Fibroblast of the aortic adventitia (primary cell): ENCODE measurements around the gene CWC22. TPM values are rescaled to one million over a fixed set of nuclear protein-coding genes. Genes with fewer than 3 reads are reported as not detected.
"Not testable (repeated sequence)": the region's sequence is repeated elsewhere in the genome, so short reads cannot be mapped to it uniquely, and the experiment has no call there.

ENCODE experiments used
- DNase-seq: peaks from one replicate; pipeline ENCODE4 v3.0.0-alpha.2; 2010; ENCODE audit warnings: low read depth
- H3K4me3 ChIP-seq: 2 replicates; pipeline ENCODE4 v1.5.1; 2011; ENCODE audit warnings: low read depth, mild to moderate bottlenecking, control low read depth, low read length, moderate library complexity
- total RNA-seq: library from RNA; depleted of rRNA; stranded (reverse); fragments of >200 nt; gene quantifications from 2 replicates; pipeline ENCODE4 v1.2.3, GENCODE V29; 2012; ENCODE audit warnings: low replicate concordance
- TF ChIP-seq, protein P1 (sequence below): IDR thresholded peaks from 2 replicates; pipeline ENCODE4 v1.5.1; 2011; ENCODE audit warnings: mild to moderate bottlenecking, low read length, control low read depth, inconsistent platforms; ENCODE audit not compliant: insufficient read depth

The CWC22 gene
- total RNA-seq, 1 donor: 38.8 TPM

DNA sequence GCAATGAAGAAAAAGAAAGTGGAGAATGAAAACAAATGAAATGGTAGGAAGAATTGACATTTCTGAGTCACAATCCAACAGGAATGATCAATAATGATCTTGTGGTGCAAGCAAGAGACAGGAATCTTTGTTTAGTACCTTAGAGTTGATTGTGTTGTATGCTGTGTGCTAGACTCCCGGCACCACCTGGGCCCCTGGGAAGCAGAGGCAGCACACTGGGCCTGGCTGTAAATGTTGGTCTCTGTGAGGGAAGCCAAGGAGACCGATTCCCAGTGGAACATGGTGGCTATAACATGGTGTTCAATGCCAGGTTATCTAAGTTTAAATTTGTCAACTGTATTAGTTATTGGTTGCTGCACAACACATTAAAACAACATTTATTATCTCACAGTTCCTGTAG lies 9.8 kb upstream of the CWC22 start:
- H3K4me3 ChIP-seq: no peak overlapping the region
- DNase-seq: no peak
- TF ChIP-seq, protein P1, sequence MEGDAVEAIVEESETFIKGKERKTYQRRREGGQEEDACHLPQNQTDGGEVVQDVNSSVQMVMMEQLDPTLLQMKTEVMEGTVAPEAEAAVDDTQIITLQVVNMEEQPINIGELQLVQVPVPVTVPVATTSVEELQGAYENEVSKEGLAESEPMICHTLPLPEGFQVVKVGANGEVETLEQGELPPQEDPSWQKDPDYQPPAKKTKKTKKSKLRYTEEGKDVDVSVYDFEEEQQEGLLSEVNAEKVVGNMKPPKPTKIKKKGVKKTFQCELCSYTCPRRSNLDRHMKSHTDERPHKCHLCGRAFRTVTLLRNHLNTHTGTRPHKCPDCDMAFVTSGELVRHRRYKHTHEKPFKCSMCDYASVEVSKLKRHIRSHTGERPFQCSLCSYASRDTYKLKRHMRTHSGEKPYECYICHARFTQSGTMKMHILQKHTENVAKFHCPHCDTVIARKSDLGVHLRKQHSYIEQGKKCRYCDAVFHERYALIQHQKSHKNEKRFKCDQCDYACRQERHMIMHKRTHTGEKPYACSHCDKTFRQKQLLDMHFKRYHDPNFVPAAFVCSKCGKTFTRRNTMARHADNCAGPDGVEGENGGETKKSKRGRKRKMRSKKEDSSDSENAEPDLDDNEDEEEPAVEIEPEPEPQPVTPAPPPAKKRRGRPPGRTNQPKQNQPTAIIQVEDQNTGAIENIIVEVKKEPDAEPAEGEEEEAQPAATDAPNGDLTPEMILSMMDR: no peak

DNA sequence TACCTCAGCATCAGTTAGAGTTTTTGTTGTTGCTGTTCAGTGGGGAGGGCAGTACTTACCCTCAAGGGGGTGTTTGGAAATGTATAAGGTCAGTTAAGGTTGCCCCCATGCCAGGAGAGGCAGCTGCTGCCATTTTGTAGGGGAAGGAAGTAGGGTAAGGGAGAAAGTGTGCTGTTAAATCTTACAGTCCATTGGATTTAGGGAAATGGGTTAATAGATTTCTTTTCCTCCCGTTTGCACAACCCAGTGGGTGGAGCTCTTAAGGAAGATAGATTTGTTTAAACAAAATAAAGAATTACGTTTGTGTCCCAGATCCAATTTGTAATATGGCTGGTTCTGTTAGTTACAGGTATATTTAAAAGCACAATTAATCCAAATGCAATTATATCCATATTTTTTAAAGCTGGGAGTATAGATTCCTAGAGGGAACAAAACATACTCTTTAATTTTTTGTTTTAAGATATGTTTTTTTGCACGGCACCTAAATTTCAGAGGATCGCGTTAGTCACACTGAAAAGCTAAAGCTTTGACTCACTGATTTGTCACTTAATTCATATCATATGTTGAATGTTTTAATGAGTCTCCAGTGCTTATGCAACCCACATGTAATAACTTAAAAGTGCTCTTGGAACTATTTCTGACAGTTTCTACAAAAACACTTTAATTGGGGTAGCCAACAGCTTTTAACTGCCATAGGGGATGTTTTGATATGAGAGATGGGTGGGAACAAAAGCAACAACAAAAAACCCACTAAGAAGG lies 9.0 kb upstream of the CWC22 start:
- TF ChIP-seq, protein P1: no peak
- H3K4me3 ChIP-seq: peak overlapping the region; percentile 15

DNA sequence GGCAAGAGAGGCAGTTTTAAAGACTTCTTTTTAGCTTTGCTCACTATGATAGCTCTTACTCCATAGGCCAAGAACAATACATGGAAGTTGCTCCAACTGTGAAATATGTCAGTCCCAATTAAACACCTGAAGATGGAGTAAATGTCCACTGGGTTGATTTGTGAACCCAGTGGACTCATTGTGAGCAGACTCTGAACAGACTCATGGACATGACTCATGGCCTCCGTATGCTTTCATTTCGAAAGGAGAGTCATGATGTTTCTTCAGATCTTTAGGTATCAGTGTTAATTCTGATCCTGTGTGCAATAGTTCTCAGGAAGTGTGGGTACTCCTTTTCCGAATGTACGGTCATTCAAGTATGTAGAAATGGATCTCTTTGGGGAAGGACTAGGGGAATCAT lies 5.4 kb upstream of the CWC22 start:
- TF ChIP-seq, protein P1: peak; percentile 3
- H3K4me3 ChIP-seq: no peak overlapping the region
- DNase-seq: peak; percentile 79

More for the DNA sequence above, 9.0 kb upstream of the CWC22 start:
- DNase-seq: peak; percentile 96

DNA sequence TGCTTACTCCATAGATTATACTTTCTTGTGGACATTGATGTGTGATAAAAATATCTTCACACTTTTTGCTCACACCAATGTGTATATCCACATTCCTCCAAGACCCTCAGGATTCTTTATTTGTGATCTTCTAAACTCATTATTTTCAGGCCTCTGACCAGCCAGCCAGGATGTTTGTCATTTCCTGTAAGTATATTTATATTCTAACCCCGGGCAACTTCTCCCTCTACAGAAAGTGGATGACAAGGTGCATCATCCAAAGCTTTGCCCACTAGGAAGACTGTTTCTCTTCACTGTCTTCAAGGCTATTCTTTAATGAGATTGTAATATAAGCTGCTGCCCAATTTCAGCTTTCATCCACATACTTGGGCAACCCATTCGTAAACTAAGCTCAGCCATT lies 3.6 kb upstream of the CWC22 start:
- no peak overlapping the region for H3K4me3 ChIP-seq
- no peak for DNase-seq
- TF ChIP-seq, protein P1: no peak

DNA sequence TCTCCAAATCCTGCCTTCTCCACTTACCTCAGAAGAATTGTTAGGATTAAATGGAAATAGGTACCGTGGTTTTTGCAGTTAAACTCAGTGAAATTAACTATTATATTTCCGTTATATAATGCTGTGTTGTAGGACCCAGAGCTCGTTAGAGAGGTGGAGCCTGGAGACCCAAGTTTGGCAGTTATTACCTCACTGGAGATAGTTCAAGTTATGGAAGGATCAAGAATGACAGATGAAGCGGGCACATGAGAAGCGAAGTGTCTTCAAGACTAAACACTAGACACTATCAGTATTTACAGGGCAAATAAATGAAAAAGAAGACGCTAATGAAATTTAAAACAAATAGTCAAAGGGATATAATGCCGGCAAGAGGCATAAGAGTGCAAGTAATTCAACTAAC lies 866 bp downstream of the CWC22 start:
- no peak for DNase-seq
- TF ChIP-seq, protein P1: no peak
- peak overlapping the region; percentile 96 for H3K4me3 ChIP-seq

DNA sequence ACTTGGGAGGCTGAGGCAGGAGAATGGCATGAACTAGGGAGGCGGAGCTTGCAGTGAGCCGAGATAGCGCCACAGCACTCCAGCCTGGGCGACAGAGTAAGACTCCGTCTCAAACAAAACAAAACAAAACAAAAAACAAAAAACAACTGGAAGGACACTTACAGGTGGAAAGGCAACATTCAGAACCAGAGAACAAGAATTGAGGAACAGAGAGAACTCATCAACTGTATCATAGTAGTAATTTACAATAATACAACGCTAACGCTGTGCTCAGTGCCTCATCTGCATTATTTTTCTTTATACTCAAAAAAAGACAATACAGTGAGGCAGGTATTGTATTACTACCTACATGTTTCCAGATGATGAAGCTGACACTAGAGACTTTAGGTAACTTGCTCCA lies 1.6 kb downstream of the CWC22 start:
- H3K4me3 ChIP-seq: peak overlapping the region; percentile 96
- not testable (repeated sequence) for DNase-seq

DNA sequence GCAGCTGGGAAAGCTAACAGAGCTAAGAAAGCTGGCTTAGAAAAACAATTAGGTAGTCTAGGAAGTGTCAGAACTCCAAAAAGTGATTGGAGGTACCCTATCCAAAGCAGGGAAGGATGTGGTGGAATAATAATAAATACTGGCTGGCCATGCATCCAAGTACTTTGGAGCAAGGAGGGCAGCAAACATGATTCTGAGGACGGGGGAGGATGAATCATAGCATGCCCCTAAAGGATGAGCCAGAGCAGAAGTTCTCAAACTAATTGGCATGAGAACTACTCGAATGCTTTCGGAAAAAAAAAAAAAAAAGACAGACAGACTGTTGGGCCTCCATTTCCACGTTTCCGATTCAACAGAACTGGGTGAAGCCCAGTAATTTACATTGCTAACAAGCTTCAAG lies 2.4 kb downstream of the CWC22 start:
- no peak overlapping the region for H3K4me3 ChIP-seq
- TF ChIP-seq, protein P1: no peak
- DNase-seq: no peak
